Loucy (cell line): Measurements from ENCODE around the gene OR6K2.

Source experiments
- H2AFZ ChIP-seq: fragments of 200-600 bp; sonication (generic); 2 replicates; pipeline ENCODE4 v1.6.0; 2016; ENCODE audit warnings: antibody characterized with exemption, mild to moderate bottlenecking, low read length, moderate library complexity
- H3F3A ChIP-seq: fragments of 200-600 bp; 2 replicates; pipeline ENCODE4 v1.6.0; 2016; ENCODE audit warnings: antibody characterized with exemption, low read depth, mild to moderate bottlenecking
- H3K27me3 ChIP-seq: fragments of 200-600 bp; sonication (generic); 2 replicates; pipeline ENCODE4 v1.6.1; 2014; ENCODE audit warnings: low read length, mild to moderate bottlenecking; ENCODE audit not compliant: insufficient read depth, poor library complexity, severe bottlenecking
- H3K36me3 ChIP-seq: fragments of 200-600 bp; sonication (generic); 2 replicates; pipeline ENCODE4 v1.6.1; 2016; ENCODE audit warnings: low read length; ENCODE audit not compliant: insufficient read depth
- H3K4me1 ChIP-seq: fragments of 200-600 bp; sonication (generic); 2 replicates; pipeline ENCODE4 v1.5.1; 2014; ENCODE audit warnings: low read length, mild to moderate bottlenecking; ENCODE audit not compliant: insufficient read depth, poor library complexity, severe bottlenecking
- H3K4me2 ChIP-seq: fragments of 200-600 bp; sonication (generic); 2 replicates; pipeline ENCODE4 v1.6.0; 2014; ENCODE audit warnings: antibody characterized with exemption, low read length, low read depth, mild to moderate bottlenecking; ENCODE audit not compliant: poor library complexity, severe bottlenecking
- H3K4me3 ChIP-seq: fragments of 200-600 bp; sonication (generic); 2 replicates; pipeline ENCODE4 v1.5.1; 2014; ENCODE audit warnings: low read length, mild to moderate bottlenecking, mixed read lengths; ENCODE audit not compliant: poor library complexity, severe bottlenecking
- H3K79me2 ChIP-seq: fragments of 200-600 bp; sonication (generic); 2 replicates; pipeline ENCODE4 v1.6.1; 2014; ENCODE audit warnings: low read length; ENCODE audit not compliant: insufficient read depth
- H3K9ac ChIP-seq: fragments of 200-600 bp; sonication (generic); 2 replicates; pipeline ENCODE4 v1.6.0; 2014; ENCODE audit warnings: mild to moderate bottlenecking, low read depth, low read length, moderate library complexity; ENCODE audit not compliant: poor library complexity, severe bottlenecking
- H3K9me2 ChIP-seq: fragments of 200-600 bp; sonication (generic); replicated peaks from 2 replicates; pipeline ENCODE4 v1.6.1; 2016; ENCODE audit warnings: low read depth, low read length, mixed read lengths
- H3K9me3 ChIP-seq: fragments of 200-600 bp; sonication (generic); 2 replicates; pipeline ENCODE4 v1.6.1; 2014; ENCODE audit warnings: mild to moderate bottlenecking, antibody characterized with exemption, low read length, low read depth; ENCODE audit not compliant: insufficient read depth
- H4K20me1 ChIP-seq: fragments of 200-600 bp; sonication (generic); 2 replicates; pipeline ENCODE4 v1.6.0; 2014; ENCODE audit warnings: antibody characterized with exemption, low read length, mild to moderate bottlenecking; ENCODE audit not compliant: insufficient read depth, poor library complexity, severe bottlenecking
- EZH2phosphoT487 ChIP-seq: fragments of 200-600 bp; IDR thresholded peaks from 2 replicates; pipeline ENCODE4 v1.6.1; 2018; ENCODE audit warnings: antibody characterized with exemption, mild to moderate bottlenecking, moderate library complexity, borderline replicate concordance
- TF ChIP-seq, protein P1 (sequence below): fragments of 200-600 bp; sonication (generic); conservative IDR thresholded peaks from 2 replicates; pipeline ENCODE4 v1.5.1; 2014; ENCODE audit warnings: mild to moderate bottlenecking, antibody characterized with exemption, low read length

Gene OR6K2

DNA sequence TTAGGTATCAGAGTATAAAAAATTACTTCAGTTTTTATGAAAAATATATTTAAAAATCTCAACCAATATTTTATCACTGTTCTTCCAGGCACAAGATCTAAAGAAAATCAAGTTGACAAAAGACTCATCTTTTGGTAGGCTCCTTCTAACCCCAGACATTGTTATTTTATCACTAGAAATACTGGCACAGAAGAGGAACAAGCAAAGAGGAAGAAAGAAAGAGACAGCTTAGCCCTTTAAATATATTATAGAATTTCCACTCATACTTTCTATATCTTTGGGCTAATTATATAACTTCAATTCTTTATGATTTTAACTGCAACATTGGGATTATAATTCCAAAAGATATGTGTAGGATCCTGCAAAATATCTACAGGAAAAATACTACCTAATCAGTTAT is 46.4 kb downstream of the OR6K2 start:
- Histone ChIP-seq H3K79me2 (no peaks in the 10 kb centered on the region), H3K36me3 (no peaks in the 10 kb centered on the region), H3F3A (no peaks in the 10 kb centered on the region), H3K9me3 (no peaks in the 10 kb centered on the region), H3K9ac (no peak overlapping the region), H3K4me2 (no peak overlapping the region), H4K20me1 (no peaks in the 10 kb centered on the region), H3K27me3 (no peaks in the 10 kb centered on the region), H2AFZ (peak overlapping the region; percentile 64; the same call in 1 of the 2 replicates), H3K9me2 (no peaks in the 10 kb centered on the region), H3K4me1 (peaks cover 5% of the 10 kb centered on the region), H3K4me3 (no peak overlapping the region)
- TF ChIP-seq, protein P1, sequence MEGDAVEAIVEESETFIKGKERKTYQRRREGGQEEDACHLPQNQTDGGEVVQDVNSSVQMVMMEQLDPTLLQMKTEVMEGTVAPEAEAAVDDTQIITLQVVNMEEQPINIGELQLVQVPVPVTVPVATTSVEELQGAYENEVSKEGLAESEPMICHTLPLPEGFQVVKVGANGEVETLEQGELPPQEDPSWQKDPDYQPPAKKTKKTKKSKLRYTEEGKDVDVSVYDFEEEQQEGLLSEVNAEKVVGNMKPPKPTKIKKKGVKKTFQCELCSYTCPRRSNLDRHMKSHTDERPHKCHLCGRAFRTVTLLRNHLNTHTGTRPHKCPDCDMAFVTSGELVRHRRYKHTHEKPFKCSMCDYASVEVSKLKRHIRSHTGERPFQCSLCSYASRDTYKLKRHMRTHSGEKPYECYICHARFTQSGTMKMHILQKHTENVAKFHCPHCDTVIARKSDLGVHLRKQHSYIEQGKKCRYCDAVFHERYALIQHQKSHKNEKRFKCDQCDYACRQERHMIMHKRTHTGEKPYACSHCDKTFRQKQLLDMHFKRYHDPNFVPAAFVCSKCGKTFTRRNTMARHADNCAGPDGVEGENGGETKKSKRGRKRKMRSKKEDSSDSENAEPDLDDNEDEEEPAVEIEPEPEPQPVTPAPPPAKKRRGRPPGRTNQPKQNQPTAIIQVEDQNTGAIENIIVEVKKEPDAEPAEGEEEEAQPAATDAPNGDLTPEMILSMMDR = no peak
- TF ChIP-seq EZH2phosphoT487 = no peak

DNA sequence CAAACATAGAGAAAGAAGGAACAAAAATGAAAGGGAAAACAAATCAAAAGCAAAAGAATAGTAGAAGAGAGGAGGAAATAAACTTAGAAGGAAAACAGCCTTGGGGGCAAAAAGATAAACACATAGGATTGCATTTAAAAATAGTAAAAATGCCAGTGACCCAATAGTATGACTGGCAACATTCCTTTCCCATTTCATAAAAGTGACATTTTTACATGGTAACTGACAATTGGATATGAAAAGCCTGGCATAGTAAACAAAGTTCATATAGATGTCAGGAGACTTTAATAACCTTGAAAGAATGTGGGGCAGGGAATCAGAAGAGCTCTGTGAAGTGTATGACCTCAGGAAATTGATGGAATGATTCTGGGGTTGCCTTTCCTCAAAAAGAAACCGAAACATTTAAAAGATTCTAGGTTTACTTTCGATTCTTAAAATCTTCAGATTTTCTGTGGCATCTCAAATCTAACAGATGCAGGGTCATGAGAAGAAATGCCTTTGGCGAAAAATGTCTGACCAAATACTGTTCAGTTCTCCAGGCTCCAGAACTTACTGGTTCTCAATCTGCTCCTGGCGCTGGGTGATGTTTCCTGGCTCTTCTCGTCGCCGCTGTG is 47.6 kb downstream of the OR6K2 start:
- no peaks in the 10 kb centered on the region for H3F3A ChIP-seq
- peaks cover 5% of the 10 kb centered on the region for H3K4me1 ChIP-seq
- H2AFZ ChIP-seq = no peak overlapping the region
- H3K27me3 ChIP-seq = no peaks in the 10 kb centered on the region
- no peak overlapping the region for H3K4me3 ChIP-seq
- H3K9me2 ChIP-seq = no peaks in the 10 kb centered on the region
- H3K4me2 ChIP-seq = no peak overlapping the region
- no peaks in the 10 kb centered on the region for H3K79me2 ChIP-seq
- no peaks in the 10 kb centered on the region for H4K20me1 ChIP-seq
- no peaks in the 10 kb centered on the region for H3K36me3 ChIP-seq
- no peak for TF ChIP-seq EZH2phosphoT487
- TF ChIP-seq, protein P1 = no peak
- no peak overlapping the region for H3K9ac ChIP-seq
- H3K9me3 ChIP-seq = no peaks in the 10 kb centered on the region
